NOMO-1 (cell line): ENCODE data around the gene TRAF7.

ENCODE experiments used
- DNase-seq, 2 experiments: peaks; one replicate each; lab custom pipeline; 2025; ENCODE audit not compliant: unreplicated experiment in 2 of 2; lab: John Stamatoyannopoulos, UW

Gene TRAF7

DNA sequence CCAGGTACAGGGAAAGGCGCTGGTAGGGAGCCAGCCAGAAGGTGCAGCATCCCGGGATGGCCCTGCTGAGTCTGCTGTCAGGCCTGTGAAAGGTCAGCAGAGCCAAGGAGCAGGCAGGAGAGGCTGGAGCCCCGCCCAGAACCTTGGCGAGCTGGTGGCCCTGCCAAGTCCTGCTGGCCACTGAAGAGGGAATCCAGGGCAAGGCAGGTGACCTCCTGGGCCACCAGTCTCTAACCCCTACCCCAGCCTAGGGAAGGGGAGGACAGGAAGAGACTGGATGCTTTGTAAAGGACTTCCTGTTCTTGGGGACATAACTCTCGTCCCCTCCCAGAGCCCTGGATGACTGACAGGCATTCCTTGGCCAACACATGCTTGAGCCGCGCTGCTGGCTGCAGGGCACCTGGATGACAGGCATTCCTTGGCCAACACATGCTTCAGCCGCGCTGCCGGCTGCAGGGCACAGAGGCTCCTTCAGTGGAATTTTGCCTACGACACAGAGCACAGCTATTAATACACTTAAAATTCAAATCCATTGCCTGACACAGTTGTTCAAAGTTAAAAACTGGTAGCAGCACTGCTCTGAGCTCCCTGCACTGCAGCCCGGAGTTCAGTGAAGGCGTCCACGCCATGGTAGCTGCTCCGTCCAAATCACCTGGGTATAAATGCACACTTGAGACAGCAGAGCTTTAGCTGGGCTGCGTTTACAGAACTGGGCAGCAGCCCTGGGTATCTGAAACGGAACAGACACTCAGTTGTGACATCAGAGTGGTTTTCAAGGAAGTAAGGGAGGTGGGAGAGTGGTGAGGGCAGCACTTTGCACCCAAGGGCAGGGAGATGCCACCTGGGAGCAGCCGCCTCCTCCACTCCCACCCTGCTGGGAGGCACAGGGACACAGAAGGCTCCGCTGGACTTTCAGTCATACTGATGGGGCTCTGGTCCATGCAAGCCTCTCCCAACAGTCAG, 57.1 kb downstream of the TRAF7 start:
- peak; percentile 33 to 50 for DNase-seq

- peak in 1 of 2 experiments; percentile 5 for DNase-seq
These were observed 58.5 kb downstream of the TRAF7 start for GRCh38 chr16:2213817-2214718.

GRCh38 chr16:2214719-2214968, 59.1 kb downstream of the TRAF7 start, which contains the start of gene PGP:
TSS of gene PGP (minus strand) at chr16:2214840. CDS start at chr16:2214777, 63 bp downstream.
- no peak for DNase-seq

- no peak for DNase-seq
These were observed 60.7 kb downstream of the TRAF7 start for GRCh38 chr16:2216330-2216729.

GRCh38 chr16:2223221-2223941, 67.8 kb downstream of the TRAF7 start, which contains the start of gene E4F1:
TSS of gene E4F1 (plus strand) at chr16:2223591. CDS start at chr16:2223614, 23 bp downstream.
- peak; percentile 99 to 100 for DNase-seq

DNA sequence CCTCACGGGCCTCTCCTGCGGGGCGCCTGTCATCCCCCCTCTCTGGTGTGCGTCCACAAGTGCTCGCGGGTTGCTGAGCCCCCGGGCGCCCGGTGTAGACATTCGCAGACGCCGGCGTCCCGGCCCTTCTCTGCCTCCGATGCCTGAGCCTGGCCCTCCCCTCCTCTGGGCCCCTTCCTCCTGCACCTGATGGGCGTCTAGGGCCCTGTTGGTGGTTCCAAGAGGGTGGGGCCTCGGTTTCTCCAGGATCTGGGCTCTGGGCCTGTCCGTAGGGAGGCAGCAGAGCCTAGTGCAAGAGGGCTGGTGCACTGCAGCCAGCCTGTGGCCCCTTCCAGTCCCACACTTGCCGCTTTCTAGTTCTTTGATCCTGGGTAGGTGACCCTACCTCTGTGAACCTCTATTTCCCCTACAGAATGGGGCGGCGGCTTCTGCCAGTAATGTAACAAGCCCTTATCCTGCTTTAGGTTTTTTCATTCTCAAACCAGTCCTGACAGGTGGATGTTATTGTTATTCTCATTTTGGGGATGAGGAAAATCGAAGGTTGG, 68.4 kb downstream of the TRAF7 start:
- peak; percentile 27 to 64 for DNase-seq

- no peak for DNase-seq
These were observed 70.7 kb downstream of the TRAF7 start for GRCh38 chr16:2226245-2226793.

DNA sequence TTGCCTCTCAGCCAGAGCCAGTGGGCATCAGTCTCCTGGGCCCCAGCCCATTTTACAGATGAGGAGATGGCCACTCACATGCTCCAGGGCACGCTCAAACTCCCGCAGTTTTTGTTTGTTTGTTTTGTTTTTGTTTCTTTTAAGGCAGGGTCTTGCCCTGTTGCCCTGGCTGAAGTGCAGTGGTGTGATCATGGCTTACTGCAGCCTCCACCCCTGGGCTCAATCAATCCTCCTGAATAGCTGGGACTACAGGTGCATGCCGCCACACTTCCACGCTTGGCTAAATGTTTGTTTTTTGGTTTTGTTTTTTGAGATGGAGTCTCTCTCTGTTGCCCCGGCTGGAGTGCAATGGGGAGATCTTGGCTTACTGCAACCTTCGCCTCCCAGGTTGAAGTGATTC, 71.3 kb downstream of the TRAF7 start:
- DNase-seq = no peak
